Brain microvascular endothelial cell (primary cell): ENCODE data around the gene WDR7.

ENCODE experiments used
- DNase-seq: peaks from one replicate; pipeline ENCODE4 v3.0.0-alpha.2; 2020
- H3K27ac ChIP-seq: fragments of 250-450 bp; sonication (Bioruptor Pico); 2 replicates; pipeline ENCODE4 v1.5.1; 2020; ENCODE audit warnings: mild to moderate bottlenecking, moderate library complexity
- H3K27me3 ChIP-seq: fragments of 250-450 bp; sonication (Bioruptor Pico); replicated peaks from 2 replicates; pipeline ENCODE4 v1.5.1; 2020; ENCODE audit warnings: mild to moderate bottlenecking
- H3K36me3 ChIP-seq: fragments of 250-450 bp; sonication (Bioruptor Pico); replicated peaks from 2 replicates; pipeline ENCODE4 v1.5.1; 2020; ENCODE audit warnings: mild to moderate bottlenecking
- H3K4me3 ChIP-seq: 2 replicates; pipeline ENCODE4 v1.5.1; 2011; ENCODE audit warnings: low read depth, mild to moderate bottlenecking, control low read depth, low read length, moderate library complexity
- CTCF ChIP-seq: IDR thresholded peaks from 2 replicates; pipeline ENCODE4 v1.5.1; 2011; ENCODE audit warnings: low read depth, mild to moderate bottlenecking, moderate library complexity, low read length, control low read depth, inconsistent platforms; ENCODE audit errors: missing control alignments
- in situ Hi-C: cut with HindIII; loops from 2 replicates; pipeline ENCODE4 v1.10.0; 2017; ENCODE audit warnings: low sequenced_read_pairs, low pct_ligation_motif_present

Gene WDR7

DNA sequence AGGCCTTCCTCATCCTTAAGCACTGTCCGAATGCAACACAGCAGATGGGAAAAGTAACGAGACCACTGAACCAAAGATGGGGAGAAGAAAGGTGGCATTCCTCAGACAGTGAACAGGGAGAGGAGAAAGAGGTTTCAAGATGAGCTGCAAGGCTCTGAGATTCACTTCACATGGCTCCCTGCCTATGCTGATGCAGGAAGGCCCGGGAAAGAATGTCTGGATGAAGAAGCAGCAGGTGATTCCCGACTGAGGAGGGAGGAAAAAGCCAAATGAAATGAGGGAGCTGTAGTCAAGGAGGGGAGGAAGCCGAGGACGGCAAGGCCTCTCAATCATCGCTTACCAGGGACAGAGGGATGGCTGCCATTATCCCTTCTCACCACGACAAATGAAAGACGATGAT, 397.2 kb downstream of the WDR7 start:
- H3K4me3 ChIP-seq: no peak overlapping the region
- no peak for DNase-seq
- TF ChIP-seq CTCF: no peak
- in situ Hi-C loops: no loop called here
- no peak overlapping the region for H3K27ac ChIP-seq
- no peaks in the 10 kb centered on the region for H3K27me3 ChIP-seq
- H3K36me3 ChIP-seq: no peaks in the 10 kb centered on the region

- in situ Hi-C loops: no loop called here
- no peak for DNase-seq
- Histone ChIP-seq H3K4me3 (no peak overlapping the region), H3K27ac (no peak overlapping the region), H3K36me3 (no peaks in the 10 kb centered on the region), H3K27me3 (no peaks in the 10 kb centered on the region)
- no peak for TF ChIP-seq CTCF
Observed at GRCh38 chr18:57048859-57049258, 397.7 kb downstream of the WDR7 start.

DNA sequence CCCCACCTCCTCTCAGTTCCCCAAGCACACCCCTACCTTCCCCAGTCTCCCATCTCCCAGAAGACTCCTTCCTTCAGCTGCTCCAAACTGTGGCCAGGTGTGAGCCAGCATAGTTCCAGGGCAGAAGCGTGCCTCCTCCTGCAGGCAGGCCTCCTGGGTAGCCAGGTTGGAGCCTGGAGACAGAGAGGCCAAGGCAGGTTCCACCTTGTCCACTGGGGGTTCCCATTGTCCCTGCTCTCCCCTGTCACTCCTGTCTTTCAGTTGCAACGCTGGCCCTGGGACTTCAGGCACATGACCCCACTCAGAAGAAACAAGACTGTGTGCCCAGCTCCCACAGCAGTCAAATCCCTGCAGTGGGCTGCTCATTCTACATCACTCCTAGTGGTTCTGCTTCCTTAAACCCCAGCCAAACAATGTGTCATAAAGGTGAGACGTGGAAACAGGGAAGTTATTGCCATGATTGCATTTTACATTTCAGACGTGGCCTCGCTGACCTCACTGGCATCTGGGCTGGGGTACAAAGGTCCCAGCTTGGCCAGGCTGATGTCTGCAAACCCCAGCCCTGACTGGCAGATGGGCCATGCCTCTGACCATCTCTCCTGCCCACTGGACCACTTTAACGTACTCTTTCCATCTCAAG, 399.3 kb downstream of the WDR7 start:
- H3K36me3 ChIP-seq: no peaks in the 10 kb centered on the region

DNA sequence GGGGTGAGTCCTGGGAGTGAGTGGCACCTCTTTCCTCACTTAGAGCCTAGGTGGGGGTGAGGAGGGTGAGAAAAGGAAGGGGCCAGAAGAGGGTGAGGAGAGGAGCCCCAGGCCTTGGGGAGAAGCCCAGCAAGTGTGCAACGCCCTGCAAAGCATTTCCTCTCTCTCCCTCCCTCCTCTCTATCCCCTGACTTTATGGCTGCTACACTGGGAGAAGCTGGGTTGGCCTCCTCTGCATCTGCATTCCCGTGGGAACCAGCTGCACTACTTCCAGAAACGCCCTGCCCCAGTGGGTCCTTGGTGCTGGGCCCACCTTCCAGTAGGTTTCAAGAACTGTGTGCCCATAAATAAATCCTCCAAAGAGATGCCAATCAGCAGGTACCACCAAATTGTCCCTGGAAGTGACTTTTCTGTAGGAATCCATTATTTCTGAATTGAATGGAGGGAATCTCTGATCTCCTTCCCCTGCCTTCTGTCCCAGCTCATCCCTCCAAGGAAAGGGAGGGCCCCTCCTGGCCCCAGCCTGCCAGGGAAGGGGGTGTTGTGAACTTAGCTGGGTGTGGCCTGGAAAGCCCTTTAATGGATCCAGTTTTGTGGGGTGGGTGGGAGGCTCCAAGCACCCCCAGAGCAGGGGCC, 400.0 kb downstream of the WDR7 start:
- Histone ChIP-seq H3K4me3 (no peak overlapping the region), H3K27ac (no peak overlapping the region), H3K36me3 (no peaks in the 10 kb centered on the region), H3K27me3 (no peaks in the 10 kb centered on the region)
- DNase-seq: no peak
- TF ChIP-seq CTCF: no peak
- in situ Hi-C loops: no loop called here

More for the DNA sequence above, 399.3 kb downstream of the WDR7 start:
- TF ChIP-seq CTCF: no peak
- no peak for DNase-seq
- Histone ChIP-seq H3K27ac (no peak overlapping the region), H3K27me3 (no peaks in the 10 kb centered on the region), H3K4me3 (no peak overlapping the region)
- in situ Hi-C loops: no loop called here

DNA sequence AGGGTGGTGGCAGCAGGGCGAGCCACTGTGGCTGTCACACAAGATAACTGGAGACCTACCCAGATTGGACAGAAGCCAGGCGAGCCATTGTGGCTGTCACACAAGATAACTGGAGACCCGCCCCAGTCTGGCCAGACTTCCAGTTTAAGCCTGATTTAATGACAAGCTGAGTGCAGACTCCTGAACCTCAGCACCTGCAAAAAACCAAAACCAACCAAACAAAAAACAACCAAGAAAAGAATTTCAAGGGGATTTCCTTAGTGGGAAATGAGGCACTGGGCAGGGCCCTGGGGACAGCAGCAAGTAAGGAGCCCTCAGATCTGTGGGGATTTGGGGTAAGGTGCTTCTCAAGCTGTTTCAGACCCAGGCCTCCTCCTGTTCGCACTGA, 400.5 kb downstream of the WDR7 start:
- no peak for DNase-seq
- Histone ChIP-seq H3K27ac (no peak overlapping the region), H3K36me3 (no peaks in the 10 kb centered on the region), H3K4me3 (no peak overlapping the region), H3K27me3 (no peaks in the 10 kb centered on the region)
- no peak for TF ChIP-seq CTCF
- in situ Hi-C loops: no loop called here

DNA sequence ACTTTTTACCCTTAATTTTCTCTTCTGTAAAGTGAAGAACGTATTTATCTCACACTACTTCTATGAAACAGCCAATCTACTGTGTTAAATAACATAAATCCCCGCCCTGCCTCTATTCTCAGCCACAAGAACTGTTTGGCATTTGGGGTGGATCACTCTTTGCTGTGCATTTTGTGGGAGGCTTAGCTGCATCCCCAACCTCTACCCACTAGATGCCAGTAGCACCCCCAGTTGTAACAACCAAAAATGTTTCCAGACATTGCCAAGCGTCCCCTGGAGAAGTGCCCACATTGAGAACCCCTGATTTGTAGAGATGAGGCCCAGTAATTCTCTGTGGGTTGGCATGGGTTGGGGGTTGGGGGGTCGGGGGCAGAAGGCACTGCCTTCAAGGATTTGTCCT, 401.0 kb downstream of the WDR7 start:
- Histone ChIP-seq H3K4me3 (no peak overlapping the region), H3K27me3 (no peaks in the 10 kb centered on the region), H3K27ac (no peak overlapping the region), H3K36me3 (no peaks in the 10 kb centered on the region)
- DNase-seq: no peak
- TF ChIP-seq CTCF: no peak
- in situ Hi-C loops: no loop called here
